PFSK-1 (cell line): ENCODE data around the gene BST2.

Source experiments
- FOXP2 ChIP-seq: optimal IDR thresholded peaks from 2 replicates; pipeline ENCODE3; 2011; ENCODE audit warnings: borderline replicate concordance, control low read depth, inconsistent platforms; ENCODE audit not compliant: insufficient read depth; ENCODE audit errors: extremely low read length, extremely low read depth
- POLR2AphosphoS5 ChIP-seq: IDR thresholded peaks from 2 replicates; pipeline ENCODE4 v1.6.1; 2012; ENCODE audit warnings: low read depth, mild to moderate bottlenecking, control low read depth, low read length, moderate library complexity
- SIN3A ChIP-seq: IDR thresholded peaks from 2 replicates; pipeline ENCODE4 v1.6.1; 2012; ENCODE audit warnings: mild to moderate bottlenecking, low read length, moderate library complexity, borderline replicate concordance; ENCODE audit not compliant: insufficient read depth
- TAF1 ChIP-seq: IDR thresholded peaks from 2 replicates; pipeline ENCODE4 v1.6.1; 2012; ENCODE audit warnings: low read length, control low read depth, borderline replicate concordance; ENCODE audit not compliant: insufficient read depth
- TF ChIP-seq, protein P1 (sequence below), 2 experiments: IDR thresholded peaks; 2 replicates each; pipeline versions ENCODE4 v1.6.1 to v1.8.0; 2011 to 2012; ENCODE audit warnings: low read depth in 2 of 2, low read length in 2 of 2, control low read depth in 1 of 2, inconsistent platforms in 1 of 2, mild to moderate bottlenecking in 1 of 2, moderate library complexity in 1 of 2; ENCODE audit not compliant: insufficient read depth in 1 of 2

DNA sequence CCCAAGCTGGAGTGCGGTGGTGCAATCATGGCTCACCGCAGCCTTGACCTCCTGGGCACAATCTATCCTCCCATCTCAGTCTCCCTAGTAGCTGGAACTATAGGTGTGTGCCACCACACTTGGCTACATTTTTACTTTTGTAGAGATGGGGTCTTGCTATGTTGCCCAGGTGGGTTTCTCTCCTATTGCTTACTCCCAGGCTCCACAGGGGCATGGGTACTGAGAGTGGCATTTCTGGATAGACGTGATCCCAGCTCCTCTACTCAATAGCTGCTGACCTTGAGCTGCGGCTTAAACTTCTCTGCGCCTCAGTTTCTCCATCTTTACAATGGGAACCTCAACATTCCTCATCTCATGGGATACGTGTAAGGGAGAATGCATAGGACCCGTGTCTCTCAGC lies 26.0 kb upstream of the BST2 start:
- TF ChIP-seq POLR2AphosphoS5: no peak
- TF ChIP-seq TAF1: no peak
- TF ChIP-seq SIN3A: no peak
- TF ChIP-seq, protein P1, sequence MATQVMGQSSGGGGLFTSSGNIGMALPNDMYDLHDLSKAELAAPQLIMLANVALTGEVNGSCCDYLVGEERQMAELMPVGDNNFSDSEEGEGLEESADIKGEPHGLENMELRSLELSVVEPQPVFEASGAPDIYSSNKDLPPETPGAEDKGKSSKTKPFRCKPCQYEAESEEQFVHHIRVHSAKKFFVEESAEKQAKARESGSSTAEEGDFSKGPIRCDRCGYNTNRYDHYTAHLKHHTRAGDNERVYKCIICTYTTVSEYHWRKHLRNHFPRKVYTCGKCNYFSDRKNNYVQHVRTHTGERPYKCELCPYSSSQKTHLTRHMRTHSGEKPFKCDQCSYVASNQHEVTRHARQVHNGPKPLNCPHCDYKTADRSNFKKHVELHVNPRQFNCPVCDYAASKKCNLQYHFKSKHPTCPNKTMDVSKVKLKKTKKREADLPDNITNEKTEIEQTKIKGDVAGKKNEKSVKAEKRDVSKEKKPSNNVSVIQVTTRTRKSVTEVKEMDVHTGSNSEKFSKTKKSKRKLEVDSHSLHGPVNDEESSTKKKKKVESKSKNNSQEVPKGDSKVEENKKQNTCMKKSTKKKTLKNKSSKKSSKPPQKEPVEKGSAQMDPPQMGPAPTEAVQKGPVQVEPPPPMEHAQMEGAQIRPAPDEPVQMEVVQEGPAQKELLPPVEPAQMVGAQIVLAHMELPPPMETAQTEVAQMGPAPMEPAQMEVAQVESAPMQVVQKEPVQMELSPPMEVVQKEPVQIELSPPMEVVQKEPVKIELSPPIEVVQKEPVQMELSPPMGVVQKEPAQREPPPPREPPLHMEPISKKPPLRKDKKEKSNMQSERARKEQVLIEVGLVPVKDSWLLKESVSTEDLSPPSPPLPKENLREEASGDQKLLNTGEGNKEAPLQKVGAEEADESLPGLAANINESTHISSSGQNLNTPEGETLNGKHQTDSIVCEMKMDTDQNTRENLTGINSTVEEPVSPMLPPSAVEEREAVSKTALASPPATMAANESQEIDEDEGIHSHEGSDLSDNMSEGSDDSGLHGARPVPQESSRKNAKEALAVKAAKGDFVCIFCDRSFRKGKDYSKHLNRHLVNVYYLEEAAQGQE (IDR thresholded peaks at IDR 0.05; ENCODE audit: insufficient read depth in 1 of 2, low read depth in 2 of 2, low read length in 2 of 2): no peak
- TF ChIP-seq FOXP2: no peak
